CD4-positive, CD25-positive, alpha-beta regulatory T cell (primary cell): ENCODE measurements around the gene KRT26. TPM values are rescaled to one million over a fixed set of nuclear protein-coding genes. Genes with fewer than 3 reads are reported as not detected.
"Not testable (repeated sequence)": the region's sequence is repeated elsewhere in the genome, so short reads cannot be mapped to it uniquely, and the experiment has no call there.

Experiments used
- ATAC-seq, 2 donors: fragments of 150-1000 bp; cut with Tn5 transposase; one replicate each; pipeline ENCODE4 v1.10.0; 2021; ENCODE audit warnings: low read depth in 2 of 2, moderate number of reproducible peaks in 2 of 2, moderate library complexity in 1 of 2
- DNase-seq, 3 donors: peaks; one replicate each; pipeline versions ENCODE4 v3.0.0 to v3.0.0-alpha.2; 2012 to 2022; ENCODE audit warnings: mixed read lengths in 1 of 3
- H3K27ac ChIP-seq: one replicate; pipeline ENCODE4 v1.7.0; 2013; ENCODE audit warnings: mild to moderate bottlenecking, low read length; ENCODE audit not compliant: insufficient read depth, poor library complexity, severe bottlenecking
- H3K27me3 ChIP-seq: one replicate; pipeline ENCODE4 v1.7.0; 2013; ENCODE audit warnings: low read length; ENCODE audit not compliant: control insufficient read depth, insufficient read depth
- H3K36me3 ChIP-seq: one replicate; pipeline ENCODE4 v1.7.0; 2013; ENCODE audit warnings: mild to moderate bottlenecking, low read length, moderate library complexity; ENCODE audit not compliant: control insufficient read depth, insufficient read depth
- H3K4me1 ChIP-seq: 2 replicates; pipeline ENCODE4 v1.7.0; 2013; ENCODE audit warnings: mild to moderate bottlenecking, low read length; ENCODE audit not compliant: insufficient read depth, control insufficient read depth, poor library complexity, severe bottlenecking
- H3K4me3 ChIP-seq: one replicate; pipeline ENCODE4 v1.7.0; 2013; ENCODE audit warnings: low read depth, mild to moderate bottlenecking, low read length, moderate library complexity
- H3K9me3 ChIP-seq, 2 experiments: 1 replicate in 1 of 2; 2 replicates in 1 of 2; pipeline ENCODE4 v1.7.0; 2013; ENCODE audit warnings: low read length in 2 of 2, mild to moderate bottlenecking in 1 of 2, moderate library complexity in 1 of 2; ENCODE audit not compliant: control insufficient read depth in 2 of 2
- H3K27ac Mint-ChIP-seq, 3 donors: one replicate each; pipeline ENCODE4 v1.8.0; 2020 to 2022; ENCODE audit warnings: mild to moderate bottlenecking in 3 of 3, mixed read lengths in 3 of 3, moderate library complexity in 2 of 3
- H3K27me3 Mint-ChIP-seq: one replicate; pipeline ENCODE4 v1.8.0; 2022; ENCODE audit warnings: mild to moderate bottlenecking, mixed read lengths
- H3K36me3 Mint-ChIP-seq: one replicate; pipeline ENCODE4 v1.8.0; 2020; ENCODE audit warnings: mixed read lengths
- H3K4me1 Mint-ChIP-seq, 4 donors: one replicate each; pipeline ENCODE4 v1.8.0; 2020 to 2022; ENCODE audit warnings: mixed read lengths in 4 of 4, mild to moderate bottlenecking in 1 of 4
- H3K4me3 Mint-ChIP-seq, 4 donors: one replicate each; pipeline ENCODE4 v1.8.0; 2020 to 2022; ENCODE audit warnings: mild to moderate bottlenecking in 4 of 4, mixed read lengths in 4 of 4, moderate library complexity in 3 of 4
- H3K9me3 Mint-ChIP-seq, 7 donors: one replicate each; pipeline ENCODE4 v1.8.0; 2020 to 2022; ENCODE audit warnings: mixed read lengths in 7 of 7, mild to moderate bottlenecking in 3 of 7, moderate library complexity in 2 of 7
- polyA plus RNA-seq, 4 donors: library from polyadenylated mRNA; unstranded; fragments of 300-500 nt; fragmentation: Illumina TruSeq; gene quantifications; one replicate each; pipeline ENCODE4 v1.2.3, GENCODE V29; 2021
- total RNA-seq: library from RNA; stranded (reverse); gene quantifications from one replicate; pipeline ENCODE4 v1.2.3, GENCODE V29; 2022

Gene KRT26
- total and polyA plus RNA-seq, 5 donors from 2014 or later, result not detected

DNA sequence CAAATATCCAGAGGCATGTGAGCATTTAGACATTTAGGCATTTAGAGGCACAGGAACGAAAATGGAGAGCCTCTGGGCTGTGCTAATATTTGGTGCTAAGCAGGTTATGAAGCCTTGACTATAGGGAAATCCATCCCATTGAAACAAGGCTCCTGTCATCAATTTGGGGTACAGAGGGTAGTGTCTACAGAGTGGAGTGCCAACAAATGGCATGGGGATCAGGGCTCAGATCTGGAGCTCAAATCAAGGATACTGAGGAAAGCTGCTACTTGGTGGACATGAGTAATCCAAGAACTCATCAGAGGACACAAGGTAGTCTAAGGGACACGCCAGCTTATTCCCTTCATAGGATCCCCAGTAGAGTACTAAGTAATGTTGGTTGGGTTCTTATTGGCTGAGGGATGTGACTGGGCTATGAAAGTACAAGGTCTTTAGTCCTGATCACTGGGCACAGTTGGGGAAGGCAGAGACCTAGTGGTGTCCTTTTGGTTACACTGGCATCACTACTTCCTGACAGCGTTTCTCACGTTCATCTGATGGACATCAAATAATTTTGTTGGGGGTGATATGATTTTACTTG, 45.2 kb upstream of the KRT26 start:
- H3K27ac ChIP-seq, result no peak overlapping the region
- H3K36me3 ChIP-seq, result peaks cover 5% of the 10 kb centered on the region
- Mint-ChIP-seq H3K27ac (peak overlapping the region in 1 of 3 donors; percentile 76), H3K27me3 (peaks cover 9% of the 10 kb centered on the region), H3K9me3 (peaks cover 0 to 12% (median 5%) of the 10 kb centered on the region in 7 donors), H3K36me3 (peaks cover 33% of the 10 kb centered on the region), H3K4me1 (peaks cover 5 to 32% (median 14%) of the 10 kb centered on the region in 4 donors), H3K4me3 (peak overlapping the region; percentile 72 to 92 (median 80))
- no peaks in the 10 kb centered on the region for H3K9me3 ChIP-seq
- peaks cover 9% of the 10 kb centered on the region for H3K27me3 ChIP-seq
- H3K4me3 ChIP-seq, result no peak overlapping the region
- DNase-seq, result no peak
- ATAC-seq, result no peak
- no peaks in the 10 kb centered on the region for H3K4me1 ChIP-seq

DNA sequence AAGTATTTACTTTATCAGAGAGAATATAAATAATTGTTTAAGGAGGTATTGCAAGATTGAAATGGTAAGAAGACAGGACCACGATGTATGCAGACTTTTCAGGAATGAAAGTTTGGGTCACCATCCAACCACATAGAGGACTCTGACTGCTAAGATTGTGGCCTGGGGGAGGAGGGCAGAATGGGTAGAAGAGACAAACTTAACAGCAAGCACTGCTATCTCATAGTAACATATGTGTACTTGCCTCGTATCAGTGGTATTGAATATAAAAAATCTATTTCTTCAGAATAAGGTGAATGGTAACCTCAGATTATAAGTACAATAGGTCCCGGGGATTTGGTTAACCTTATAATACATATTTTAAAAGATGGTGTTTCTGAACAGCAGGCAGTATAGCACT, 44.6 kb upstream of the KRT26 start:
- peak overlapping the region; percentile 9 to 92 (median 64) for H3K4me3 Mint-ChIP-seq
- peaks cover 5 to 32% (median 14%) of the 10 kb centered on the region in 4 donors for H3K4me1 Mint-ChIP-seq
- ATAC-seq, result no peak
- Histone ChIP-seq H3K27me3 (peaks cover 14% of the 10 kb centered on the region), H3K9me3 (no peaks in the 10 kb centered on the region), H3K27ac (no peak overlapping the region), H3K36me3 (peaks cover 5% of the 10 kb centered on the region), H3K4me1 (no peaks in the 10 kb centered on the region), H3K4me3 (no peak overlapping the region)
- H3K27me3 Mint-ChIP-seq, result peaks cover 15% of the 10 kb centered on the region
- H3K36me3 Mint-ChIP-seq, result peaks cover 27% of the 10 kb centered on the region
- peak overlapping the region in 1 of 3 donors; percentile 76 for H3K27ac Mint-ChIP-seq
- no peak for DNase-seq
- peaks cover 0 to 12% (median 5%) of the 10 kb centered on the region in 7 donors for H3K9me3 Mint-ChIP-seq

DNA sequence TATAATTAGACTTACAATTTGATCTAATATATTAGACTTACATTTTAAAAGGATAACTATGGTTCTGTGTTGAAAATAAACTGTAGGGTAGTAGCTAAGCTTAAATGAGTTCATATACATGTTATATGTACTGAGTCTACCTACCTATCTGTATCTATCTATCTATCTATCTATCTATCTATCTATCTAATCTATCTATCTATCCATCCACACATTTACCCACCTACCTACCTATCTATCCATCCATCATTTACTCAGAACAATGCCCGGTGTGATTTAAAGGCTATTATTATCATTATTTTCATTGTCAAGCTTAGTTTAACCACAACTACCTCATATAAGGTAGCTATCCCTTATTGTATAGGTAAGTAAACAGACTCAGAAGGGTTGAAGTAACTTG, 43.4 kb upstream of the KRT26 start:
- Histone ChIP-seq H3K4me3 (no peak overlapping the region), H3K9me3 (no peaks in the 10 kb centered on the region), H3K4me1 (no peaks in the 10 kb centered on the region), H3K36me3 (peaks cover 5% of the 10 kb centered on the region), H3K27me3 (peaks cover 25% of the 10 kb centered on the region), H3K27ac (no peak overlapping the region)
- ATAC-seq (no peak), DNase-seq (no peak)
- H3K27me3 Mint-ChIP-seq, result peaks cover 24% of the 10 kb centered on the region
- H3K4me1 Mint-ChIP-seq, result peaks cover 5 to 29% (median 14%) of the 10 kb centered on the region in 4 donors
- no peak overlapping the region for H3K27ac Mint-ChIP-seq
- no peak overlapping the region for H3K4me3 Mint-ChIP-seq
- peaks cover 0 to 12% (median 5%) of the 10 kb centered on the region in 7 donors for H3K9me3 Mint-ChIP-seq
- peaks cover 25% of the 10 kb centered on the region for H3K36me3 Mint-ChIP-seq

- not testable (repeated sequence) for H3K27ac Mint-ChIP-seq, H3K9me3 ChIP-seq, H3K36me3 ChIP-seq, ATAC-seq, H3K4me3 Mint-ChIP-seq, H3K27ac ChIP-seq, H3K4me3 ChIP-seq, DNase-seq, H3K4me1 ChIP-seq
- peaks cover 21% of the 10 kb centered on the region for H3K36me3 Mint-ChIP-seq
- peaks cover 0 to 12% (median 5%) of the 10 kb centered on the region in 7 donors for H3K9me3 Mint-ChIP-seq
- H3K4me1 Mint-ChIP-seq, result peaks cover 2 to 22% (median 12%) of the 10 kb centered on the region in 4 donors
- H3K27me3 Mint-ChIP-seq, result peaks cover 31% of the 10 kb centered on the region
- H3K27me3 ChIP-seq, result peaks cover 32% of the 10 kb centered on the region
Measured at GRCh38 chr17:40814657-40815056, 42.7 kb upstream of the KRT26 start.

DNA sequence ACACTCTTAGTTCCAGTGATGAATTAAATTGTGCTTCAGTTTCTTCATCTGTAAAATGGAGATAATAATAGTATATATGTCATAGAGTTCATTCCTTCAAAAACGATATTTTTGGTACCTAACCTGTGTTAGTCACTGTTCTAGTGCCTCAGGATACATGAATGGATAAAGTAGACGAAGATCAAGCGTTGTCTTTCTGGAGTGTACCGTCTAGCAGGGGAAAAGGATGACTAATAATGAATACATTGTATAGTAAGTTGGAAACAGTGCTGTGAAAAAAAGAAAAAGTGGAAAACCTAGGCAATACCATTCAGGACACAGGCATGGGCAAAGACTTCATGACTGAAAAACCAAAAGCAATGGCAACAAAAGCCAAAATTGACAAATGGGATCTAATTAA, 41.8 kb upstream of the KRT26 start:
- H3K27ac Mint-ChIP-seq, result no peak overlapping the region
- peaks cover 0 to 12% (median 4%) of the 10 kb centered on the region in 7 donors for H3K9me3 Mint-ChIP-seq
- peaks cover 0 to 16% (median 11%) of the 10 kb centered on the region in 4 donors for H3K4me1 Mint-ChIP-seq
- ATAC-seq (no peak), DNase-seq (no peak)
- Histone ChIP-seq H3K4me1 (no peaks in the 10 kb centered on the region), H3K27me3 (peaks cover 40% of the 10 kb centered on the region), H3K9me3 (no peaks in the 10 kb centered on the region), H3K36me3 (peaks cover 5% of the 10 kb centered on the region), H3K4me3 (no peak overlapping the region), H3K27ac (no peak overlapping the region)
- H3K36me3 Mint-ChIP-seq, result peaks cover 21% of the 10 kb centered on the region
- H3K27me3 Mint-ChIP-seq, result peaks cover 36% of the 10 kb centered on the region
- no peak overlapping the region for H3K4me3 Mint-ChIP-seq

- Histone ChIP-seq H3K4me3 (no peak overlapping the region), H3K27me3 (peaks cover 45% of the 10 kb centered on the region), H3K9me3 (no peaks in the 10 kb centered on the region), H3K36me3 (peaks cover 4% of the 10 kb centered on the region), H3K4me1 (no peaks in the 10 kb centered on the region), H3K27ac (no peak overlapping the region)
- Mint-ChIP-seq H3K27ac (no peak overlapping the region), H3K9me3 (peaks cover 0 to 6% (median 4%) of the 10 kb centered on the region in 7 donors), H3K36me3 (peaks cover 12% of the 10 kb centered on the region), H3K4me3 (no peak overlapping the region), H3K27me3 (peaks cover 48% of the 10 kb centered on the region), H3K4me1 (peaks cover 0 to 8% (median 4%) of the 10 kb centered on the region in 4 donors)
- DNase-seq, result no peak
- no peak for ATAC-seq
Measured at GRCh38 chr17:40812639-40813038, 40.6 kb upstream of the KRT26 start.

DNA sequence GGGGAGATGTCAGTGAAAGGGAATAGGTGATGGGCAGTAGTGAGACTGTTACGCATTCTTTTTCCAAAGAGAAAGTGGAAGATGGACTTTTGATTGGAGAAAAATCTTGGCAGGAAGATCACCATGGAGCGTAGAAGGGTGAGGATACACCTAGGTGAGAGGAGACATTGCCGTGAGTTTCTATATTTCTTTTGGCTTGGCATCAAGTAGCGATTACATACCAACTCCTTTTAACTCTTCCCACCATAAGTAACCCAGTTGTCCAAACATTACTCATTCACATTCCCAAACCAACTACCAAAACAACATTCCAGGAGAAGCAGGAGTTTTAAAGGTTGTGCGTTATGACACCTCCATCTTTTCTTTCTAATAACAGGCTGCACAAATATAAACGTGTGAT, 38.5 kb upstream of the KRT26 start:
- no peak overlapping the region for H3K4me3 Mint-ChIP-seq
- no peaks in the 10 kb centered on the region for H3K9me3 ChIP-seq
- no peak overlapping the region for H3K4me3 ChIP-seq
- no peak for ATAC-seq
- H3K36me3 ChIP-seq, result no peaks in the 10 kb centered on the region
- no peak overlapping the region for H3K27ac ChIP-seq
- no peaks in the 10 kb centered on the region for H3K4me1 Mint-ChIP-seq
- DNase-seq, result no peak
- H3K27me3 ChIP-seq, result peaks cover 62% of the 10 kb centered on the region
- H3K27me3 Mint-ChIP-seq, result peaks cover 66% of the 10 kb centered on the region
- peaks cover 0 to 4% (median 0%) of the 10 kb centered on the region in 7 donors for H3K9me3 Mint-ChIP-seq
- no peaks in the 10 kb centered on the region for H3K36me3 Mint-ChIP-seq
- no peak overlapping the region for H3K27ac Mint-ChIP-seq
- H3K4me1 ChIP-seq, result no peaks in the 10 kb centered on the region
